ENCODE data around the gene HPRT1.

DNA sequence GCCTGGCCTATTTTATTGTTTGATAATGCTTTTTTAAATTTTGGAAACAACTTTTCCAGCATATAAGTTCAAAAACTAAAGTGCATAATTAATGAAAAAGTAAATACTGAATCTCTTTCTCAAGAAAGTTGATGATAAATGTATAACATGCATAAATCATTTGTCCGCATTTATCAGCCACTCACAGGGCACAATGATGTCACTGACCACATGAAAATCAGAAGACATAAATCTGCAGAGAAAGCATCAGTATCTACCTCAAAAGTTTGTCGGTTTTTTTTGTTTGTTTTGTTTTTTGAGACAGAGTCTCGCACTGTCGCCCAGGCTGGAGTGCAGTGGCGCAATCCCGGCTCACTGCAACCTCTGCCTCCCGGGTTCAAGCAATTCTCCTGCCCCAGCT lies 5.5 kb upstream of the HPRT1 start:
- TF ChIP-seq CTCF (conservative IDR thresholded peaks at IDR 0.05; ENCODE audit: low read length), result no peak
- TF ChIP-seq EZH2phosphoT487 (IDR thresholded peaks at IDR 0.05; ENCODE audit: borderline replicate concordance), result no peak
